Spleen (tissue), 7 donors: ENCODE data around the gene UBE3B.

Experiments
- CTCF ChIP-seq, 11 experiments: fragments of 200-600 bp in 7 of 11; fragments of 450-650 bp in 4 of 11; sonication (generic) in 4 of 11; IDR thresholded peaks in 8 of 11; conservative IDR thresholded peaks in 3 of 11; 1 replicate in 7 of 11; 2 replicates in 4 of 11; pipeline versions ENCODE4 v1.4.0 to v1.8.0; 2016 to 2021; ENCODE audit warnings: antibody characterized with exemption in 11 of 11, inconsistent platforms in 4 of 11, mild to moderate bottlenecking in 1 of 11
- POLR2A ChIP-seq, 3 donors: fragments of 450-650 bp; IDR thresholded peaks; one replicate each; pipeline ENCODE4 v1.5.1; 2017; ENCODE audit warnings: antibody characterized with exemption in 3 of 3, mild to moderate bottlenecking in 1 of 3
- POLR2AphosphoS5 ChIP-seq, 3 donors: sonication (generic); formaldehyde crosslinking; IDR thresholded peaks; one replicate each; pipeline ENCODE4 v1.5.1; 2017; ENCODE audit warnings: antibody characterized with exemption in 3 of 3
- donor health status: DM: no; HTN: no; CAD: no; lungs with moderate emphysema.
- donor health status: DM: no; HTN: no; CAD: no.
- donor health status: DM: no; HTN: no; CAD: no.

GRCh38 chr12:109482491-109482890 is 5.1 kb downstream of the UBE3B start:
- TF ChIP-seq CTCF (IDR thresholded peaks at IDR 0.05 in 8 of 11, conservative IDR thresholded peaks at IDR 0.05 in 3 of 11), result no peak
- no peak for TF ChIP-seq POLR2A (IDR thresholded peaks at IDR 0.05)
- no peak for TF ChIP-seq POLR2AphosphoS5 (IDR thresholded peaks at IDR 0.05)
